Occipital lobe (tissue), 2 donors: ENCODE results near the gene CLIP1. TPM values are rescaled to one million over a fixed set of nuclear protein-coding genes. Genes with fewer than 3 reads are reported as not detected.
"Not testable (repeated sequence)": the region's sequence is repeated elsewhere in the genome, so short reads cannot be mapped to it uniquely, and the experiment has no call there.

Experiments
- DNase-seq: peaks from one replicate; lab custom pipeline; 2025; lab: John Stamatoyannopoulos, UW
- total RNA-seq: library from RNA; depleted of rRNA; stranded (reverse); fragments of >200 nt; gene quantifications from one replicate; pipeline ENCODE4 v1.2.3, GENCODE V29; 2014

The CLIP1 gene
- total RNA-seq, 1 donor from 2014 or later: 73.5 TPM

DNA sequence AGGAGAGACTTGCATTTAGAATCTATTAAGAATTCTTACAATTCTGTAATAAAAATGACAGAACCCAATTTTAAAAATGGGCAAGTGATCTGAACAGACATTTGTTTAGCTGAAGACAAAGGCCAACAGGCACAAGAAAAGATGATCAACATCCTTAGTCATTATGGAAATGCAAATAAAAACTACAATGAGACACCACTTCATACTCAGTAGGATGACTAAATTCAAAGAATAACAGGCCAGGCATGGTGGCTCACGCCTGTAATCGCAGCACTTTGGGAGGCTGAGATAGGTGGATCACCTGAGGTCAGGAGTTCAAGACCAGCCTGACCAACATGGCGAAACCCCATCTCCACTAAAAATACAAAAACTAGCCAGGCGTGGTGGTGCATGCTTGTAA lies 164.0 kb downstream of the CLIP1 start:
- DNase-seq: not testable (repeated sequence)

DNA sequence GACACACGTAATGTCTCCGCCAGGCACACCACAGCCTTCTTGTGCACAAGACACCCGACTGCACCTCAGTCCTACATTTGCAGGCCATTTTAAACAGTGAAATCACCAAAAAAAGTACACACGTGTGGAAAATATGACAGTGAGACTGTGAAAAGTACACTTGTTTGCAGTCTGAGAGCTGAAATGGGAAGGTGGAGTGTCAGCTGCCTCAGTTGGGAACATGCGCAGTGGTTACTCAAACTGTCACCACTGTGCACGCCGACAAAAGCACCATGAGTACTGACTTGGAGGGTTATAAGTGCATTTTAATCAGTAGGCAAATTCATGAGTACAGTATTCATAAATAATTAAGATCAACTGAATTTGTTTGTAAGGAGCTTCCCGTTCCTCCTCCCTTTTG lies 171.9 kb downstream of the CLIP1 start:
- no peak for DNase-seq

DNA sequence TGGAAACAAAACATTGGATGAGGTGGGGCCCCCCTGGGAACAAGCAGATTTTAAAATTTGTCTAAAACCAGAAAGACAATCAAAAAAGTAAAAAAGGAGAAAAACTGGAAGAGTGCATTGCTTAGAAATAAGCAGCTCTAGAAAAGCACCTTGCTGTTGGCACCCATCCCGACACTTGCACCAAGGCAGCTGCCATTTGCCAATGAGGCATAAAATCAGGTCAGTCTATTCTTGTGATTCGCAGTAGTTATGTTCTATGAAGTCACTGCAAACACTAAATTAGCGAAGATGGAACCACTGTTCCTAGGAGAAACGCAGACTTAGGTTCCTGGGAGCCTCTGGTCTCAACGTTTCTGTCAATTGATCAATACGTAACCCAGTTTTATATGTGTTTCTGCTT lies 172.4 kb downstream of the CLIP1 start:
- DNase-seq: no peak

DNA sequence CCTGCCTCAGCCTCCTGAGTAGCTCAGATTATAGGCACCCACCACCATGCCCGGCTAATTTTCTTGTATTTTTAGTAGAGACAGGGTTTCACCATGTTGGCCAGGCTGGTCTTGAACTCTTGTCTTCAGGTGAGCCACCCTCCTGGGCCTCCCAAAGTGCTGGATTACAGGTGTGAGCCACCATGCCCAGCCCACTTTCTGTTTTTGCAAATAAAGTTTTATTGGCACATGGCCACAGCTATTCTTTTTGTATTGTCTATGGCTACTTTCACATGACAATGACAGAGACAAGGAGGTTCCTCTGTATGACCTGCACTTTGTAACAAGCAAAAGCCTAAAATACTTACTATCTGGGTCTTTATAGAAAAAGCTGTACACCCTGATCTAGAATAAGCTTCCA lies 176.9 kb downstream of the CLIP1 start:
- DNase-seq: no peak

DNA sequence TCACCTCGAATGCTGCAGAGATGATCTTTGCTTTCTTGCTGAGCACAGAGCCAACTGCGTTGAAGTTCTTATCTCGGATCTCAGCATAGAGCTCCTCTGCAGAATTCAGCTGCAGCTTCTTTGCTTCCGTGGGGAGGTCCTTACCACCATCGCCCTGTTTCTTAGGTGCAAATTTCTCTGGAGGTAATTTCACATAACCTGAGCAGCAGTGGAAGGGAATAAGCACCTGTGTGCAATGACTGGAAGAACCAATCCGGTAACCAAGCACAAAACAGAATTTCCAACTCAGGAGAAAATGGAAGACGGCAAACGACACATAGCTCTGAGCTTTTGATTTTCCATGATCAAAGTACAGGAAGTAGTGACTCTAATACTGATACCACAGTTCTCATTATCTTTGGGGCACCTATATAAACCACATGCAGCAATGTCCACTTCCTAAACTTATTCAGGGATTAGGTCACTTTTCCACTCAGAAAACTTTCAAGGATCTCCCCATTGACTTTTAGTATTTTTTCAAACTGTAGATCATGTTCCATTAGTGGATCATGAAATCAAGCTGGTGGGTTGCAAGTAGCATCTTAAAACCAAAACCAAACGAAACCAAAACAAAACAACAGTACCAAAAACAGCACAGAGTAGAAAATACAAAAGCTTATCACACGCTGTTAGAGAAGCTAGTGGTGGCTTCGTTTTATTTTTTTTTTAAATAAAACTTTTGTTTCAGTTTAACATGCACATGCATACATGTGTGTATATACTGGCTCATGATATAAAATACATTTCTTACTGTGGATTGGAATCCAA lies 177.7 kb downstream of the CLIP1 start:
- DNase-seq: no peak

DNA sequence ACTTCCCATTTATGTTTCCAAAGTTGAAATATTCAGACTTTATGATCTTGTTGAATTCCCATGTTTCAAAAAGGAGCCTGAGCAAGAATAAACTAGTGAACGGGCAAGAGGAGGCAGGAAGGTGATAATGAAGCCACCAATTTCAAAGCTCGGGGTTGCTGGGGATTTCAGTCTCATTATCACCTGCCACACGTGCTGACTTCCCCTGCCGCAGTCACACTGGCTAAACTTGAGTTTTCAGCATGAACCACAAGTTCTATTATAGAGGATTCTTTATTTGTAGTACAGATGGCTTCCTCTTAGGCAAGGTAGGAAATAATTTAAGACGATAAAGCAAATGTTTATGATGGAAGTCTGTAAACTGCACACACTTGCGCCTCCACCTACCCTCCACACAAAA lies 178.5 kb downstream of the CLIP1 start:
- DNase-seq: no peak

DNA sequence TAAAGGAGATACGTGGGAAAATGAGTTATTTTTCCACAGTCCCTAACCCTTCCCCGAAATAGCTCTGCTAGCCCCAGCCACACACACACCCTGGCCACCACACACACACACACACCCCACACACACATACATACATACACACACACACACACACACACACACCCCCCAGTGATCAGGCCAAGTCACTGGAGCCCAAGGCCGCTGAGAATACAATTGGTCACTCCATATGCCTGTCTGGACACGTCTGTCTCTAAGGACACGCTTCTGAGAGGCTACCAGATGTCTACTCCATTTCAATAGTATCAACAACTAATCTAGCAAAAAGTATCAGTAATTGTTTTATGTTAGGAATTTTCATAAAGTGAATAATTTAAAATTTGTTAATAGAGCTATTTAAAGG lies 183.6 kb downstream of the CLIP1 start:
- DNase-seq: no peak

DNA sequence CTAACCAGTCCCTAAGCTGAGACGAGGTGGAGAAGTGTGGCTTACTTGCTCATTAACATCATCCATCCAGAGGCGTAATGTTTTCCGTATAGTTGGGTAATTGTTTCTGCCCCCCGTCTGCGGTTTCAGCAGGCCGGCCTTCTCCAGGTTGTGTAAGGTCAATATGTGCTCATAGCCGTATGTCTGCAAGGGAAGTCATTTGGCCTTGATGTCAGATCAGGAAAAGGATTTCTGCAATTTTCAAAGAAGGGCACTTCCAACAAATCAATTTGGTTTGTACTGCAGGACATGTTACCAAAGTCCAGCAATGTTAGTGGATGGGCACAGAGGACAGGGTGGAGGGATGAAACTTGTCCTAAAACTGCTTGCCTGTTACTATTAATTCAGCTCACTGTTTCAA lies 186.7 kb downstream of the CLIP1 start:
- no peak for DNase-seq

DNA sequence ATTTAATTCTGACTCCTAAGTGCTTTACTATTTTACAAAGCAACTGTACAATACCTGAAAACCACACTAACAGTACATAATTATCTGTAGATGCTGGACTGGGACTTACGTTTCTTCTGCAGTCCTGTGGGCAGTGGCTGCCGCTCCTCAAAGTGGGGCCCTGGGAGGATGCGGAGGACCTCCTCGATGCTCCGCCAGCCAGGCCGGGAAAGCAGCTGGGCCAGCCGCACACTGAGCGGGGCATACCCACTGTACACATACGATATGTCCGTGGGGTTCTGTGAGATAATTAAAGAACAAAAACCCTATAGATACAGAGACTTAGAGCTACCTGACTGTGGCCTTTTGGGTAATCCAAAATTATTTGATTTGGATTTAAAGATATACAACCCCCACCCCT lies 189.8 kb downstream of the CLIP1 start:
- no peak for DNase-seq

DNA sequence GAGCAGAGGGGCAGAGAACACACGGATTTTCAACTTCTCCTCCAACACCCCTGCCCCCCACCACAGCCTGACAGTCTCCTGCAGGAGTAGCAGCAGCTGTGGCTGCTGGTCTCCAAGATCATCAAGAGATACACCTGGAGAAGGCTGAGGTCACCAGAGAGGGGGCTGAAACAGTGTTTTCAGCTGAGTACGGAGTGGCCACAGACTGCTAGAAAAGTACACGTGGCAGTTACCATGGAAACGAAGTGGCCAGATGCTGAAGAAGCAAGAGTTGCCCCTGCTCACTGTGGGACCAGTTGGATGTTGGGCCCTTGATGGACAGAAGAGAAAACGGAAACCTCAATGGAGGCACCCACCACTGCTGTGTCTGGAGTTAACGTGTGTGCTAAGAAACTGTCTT lies 191.7 kb downstream of the CLIP1 start:
- no peak for DNase-seq

DNA sequence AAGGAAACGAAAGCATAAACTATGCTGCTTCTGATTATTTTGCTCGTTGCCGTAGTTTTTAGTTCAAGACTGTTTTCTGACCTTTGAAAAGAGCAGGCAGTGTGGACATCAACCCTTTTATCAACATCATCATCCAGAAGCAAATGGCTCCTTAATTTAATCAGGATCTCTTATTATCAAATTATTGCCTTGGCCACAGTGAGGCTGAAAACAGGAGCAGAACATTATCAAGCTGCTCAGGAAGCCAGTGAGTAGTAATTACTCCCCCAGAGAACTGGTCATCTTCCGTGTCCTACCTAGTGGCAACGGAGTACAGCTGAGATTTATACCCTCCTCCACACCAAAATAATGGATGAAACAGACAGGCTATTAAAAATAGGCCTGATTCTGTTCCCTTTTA lies 194.4 kb downstream of the CLIP1 start:
- no peak for DNase-seq

DNA sequence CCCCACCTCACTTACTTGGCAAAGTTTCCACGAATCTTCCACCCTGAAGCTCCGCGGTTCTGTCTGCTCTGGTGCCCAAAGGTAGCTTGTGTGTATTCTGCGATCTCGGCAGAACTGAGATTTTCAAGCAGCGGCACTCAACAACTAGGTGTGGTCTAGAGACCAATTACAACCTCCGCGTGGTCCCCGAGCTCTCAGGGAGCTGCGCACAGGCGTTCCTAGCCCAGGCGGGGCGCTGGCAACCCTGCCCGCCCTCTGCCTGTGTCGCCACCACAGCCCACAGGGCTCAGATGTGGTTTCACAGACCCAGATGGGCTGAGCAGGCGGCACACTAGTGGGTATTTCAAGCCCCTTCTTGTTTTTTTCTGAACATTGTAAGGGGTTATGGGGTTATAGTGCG lies 195.1 kb downstream of the CLIP1 start:
- no peak for DNase-seq

DNA sequence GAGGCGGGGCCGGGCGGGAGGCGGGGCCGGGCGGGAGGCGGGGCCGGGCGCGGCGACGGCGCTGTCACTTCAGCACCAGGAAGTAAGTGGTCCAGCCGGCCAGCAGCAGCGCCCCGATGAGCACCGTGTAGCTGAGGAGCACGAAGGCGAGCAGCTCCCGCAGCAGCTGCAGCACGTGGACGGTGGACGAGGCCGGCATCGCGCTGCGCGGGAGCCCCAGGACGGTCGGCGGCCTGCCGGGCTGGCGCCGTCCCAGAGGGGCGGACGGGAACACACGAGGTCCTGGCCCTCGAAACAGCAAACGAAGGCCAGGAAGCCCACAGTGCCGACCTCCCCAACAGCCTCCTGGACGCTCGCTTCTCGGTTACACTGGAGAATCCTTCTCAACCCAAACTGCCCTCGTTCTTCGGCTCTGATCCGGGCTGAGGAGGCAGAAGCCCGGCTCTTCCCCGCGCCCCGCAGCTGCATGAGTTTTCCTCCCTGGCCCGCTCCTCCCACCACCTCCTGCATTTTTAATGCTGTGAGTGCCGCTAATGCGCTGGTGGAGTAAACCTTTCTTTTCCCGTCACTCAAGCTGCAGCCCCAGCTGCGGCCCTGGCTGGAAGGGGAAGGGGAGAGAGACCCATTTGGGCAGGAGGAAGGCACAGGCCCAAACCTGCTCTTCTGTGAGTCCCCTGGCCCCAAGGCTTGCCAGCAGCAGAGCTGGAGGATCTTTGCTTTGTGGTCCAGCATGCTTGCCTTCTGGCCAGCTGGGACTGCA lies 195.9 kb downstream of the CLIP1 start:
- no peak for DNase-seq

DNA sequence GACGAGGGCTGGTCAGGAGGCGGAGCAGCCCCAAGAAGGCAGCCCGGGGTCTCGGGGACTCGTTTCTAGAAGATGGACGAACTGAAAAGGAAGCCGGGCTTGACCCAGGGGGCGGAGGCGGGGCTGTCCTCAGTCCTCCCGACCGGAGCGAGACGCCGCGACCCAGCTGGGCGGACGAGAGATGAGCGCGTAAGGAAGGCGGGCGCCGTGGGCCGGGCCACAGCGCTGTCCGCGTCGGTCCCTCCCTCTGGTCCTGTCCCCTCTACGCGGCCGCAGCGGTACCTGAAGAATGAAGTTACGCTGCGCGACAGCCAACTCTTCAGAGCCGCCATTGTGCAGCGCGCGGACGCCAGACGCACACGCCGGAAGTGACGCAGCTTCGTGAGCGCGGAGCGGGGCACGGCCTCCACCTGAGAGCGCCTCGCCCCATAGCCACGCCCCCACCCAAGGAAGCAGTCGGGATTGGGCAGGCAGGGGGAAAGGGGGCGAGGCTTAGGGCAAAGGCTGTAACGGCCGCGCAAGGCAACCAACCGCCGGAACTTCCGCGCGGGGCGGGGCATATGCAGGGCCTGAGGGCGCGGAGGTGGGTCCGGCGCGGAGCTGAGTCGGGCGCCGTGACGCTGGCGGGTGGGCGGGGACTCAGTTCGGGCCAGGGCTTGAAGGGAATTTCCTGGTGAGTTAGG lies 196.6 kb downstream of the CLIP1 start, which contains the start of gene DIABLO:
TSS of gene DIABLO (minus strand) at position 370 of the 683 bp plus-strand sequence. CDS start at position 332, 38 bp downstream.
- peak; percentile 100 for DNase-seq

Other genes with a start within 250 kb of the CLIP1 start
- gene IL31, start 248.4 kb downstream of the CLIP1 start, total RNA-seq: not detected
- gene LRRC43, start 239.5 kb downstream of the CLIP1 start, total RNA-seq: 1.2 TPM
- gene B3GNT4, start 219.0 kb downstream of the CLIP1 start, total RNA-seq: 7.2 TPM
- gene DIABLO, start 196.6 kb downstream of the CLIP1 start, total RNA-seq: 35.7 TPM
- 27.1 TPM for gene VPS33A, start 156.2 kb downstream of the CLIP1 start, total RNA-seq
- gene ZCCHC8, start 78.3 kb upstream of the CLIP1 start, total RNA-seq: 31.7 TPM
- gene RSRC2, start 104.3 kb upstream of the CLIP1 start, total RNA-seq: 77.7 TPM
- gene KNTC1, start 104.6 kb upstream of the CLIP1 start, total RNA-seq: 20.9 TPM